WTC11 (cell line): ENCODE results near the gene ANO2.

ENCODE experiments used
- ATF2 ChIP-seq: sonication (generic); formaldehyde crosslinking; IDR thresholded peaks from 2 replicates; pipeline ENCODE4 v1.8.1; 2022; ENCODE audit warnings: low read depth, missing genetic modification reagents, borderline replicate concordance
- CBFB ChIP-seq: sonication (generic); formaldehyde crosslinking; IDR thresholded peaks from 2 replicates; pipeline ENCODE4 v1.8.1; 2022; ENCODE audit warnings: mild to moderate bottlenecking, low read depth, missing genetic modification reagents
- CTCF ChIP-seq: fragments of 200-600 bp; IDR thresholded peaks from 2 replicates; pipeline ENCODE4 v1.8.0; 2022; ENCODE audit warnings: antibody characterized with exemption
- ELF4 ChIP-seq: sonication (generic); formaldehyde crosslinking; IDR thresholded peaks from 2 replicates; pipeline ENCODE4 v1.8.1; 2022; ENCODE audit warnings: low read depth, mild to moderate bottlenecking, moderate library complexity, missing genetic modification reagents
- ETV6 ChIP-seq: sonication (generic); formaldehyde crosslinking; IDR thresholded peaks from 2 replicates; pipeline ENCODE4 v1.8.1; 2022; ENCODE audit warnings: mild to moderate bottlenecking, missing genetic modification reagents
- FOXJ3 ChIP-seq: sonication (generic); formaldehyde crosslinking; IDR thresholded peaks from 2 replicates; pipeline ENCODE4 v1.9.0; 2021; ENCODE audit warnings: missing genetic modification reagents, mild to moderate bottlenecking, borderline replicate concordance
- NFE2L1 ChIP-seq: sonication (generic); formaldehyde crosslinking; IDR thresholded peaks from 2 replicates; pipeline ENCODE4 v1.8.1; 2023; ENCODE audit warnings: missing genetic modification reagents
- SMAD4 ChIP-seq: sonication (generic); formaldehyde crosslinking; IDR thresholded peaks from 2 replicates; pipeline ENCODE4 v1.8.0; 2022; ENCODE audit warnings: mild to moderate bottlenecking, missing genetic modification reagents
- TCF7 ChIP-seq: sonication (generic); formaldehyde crosslinking; IDR thresholded peaks from 2 replicates; pipeline ENCODE4 v1.8.0; 2022; ENCODE audit warnings: mild to moderate bottlenecking, low read depth, missing genetic modification reagents, moderate library complexity
- TEAD4 ChIP-seq: sonication (generic); formaldehyde crosslinking; IDR thresholded peaks from 2 replicates; pipeline ENCODE4 v1.8.0; 2022; ENCODE audit warnings: mild to moderate bottlenecking, missing genetic modification reagents
- ZNF232 ChIP-seq: sonication (generic); formaldehyde crosslinking; IDR thresholded peaks from 2 replicates; pipeline ENCODE4 v1.8.0; 2022; ENCODE audit warnings: mild to moderate bottlenecking, missing genetic modification reagents
- TF ChIP-seq, protein P1 (sequence below): sonication (generic); formaldehyde crosslinking; IDR thresholded peaks from 2 replicates; pipeline ENCODE4 v1.8.1; 2022; ENCODE audit warnings: low read depth, mild to moderate bottlenecking, moderate library complexity, missing genetic modification reagents, borderline replicate concordance
- TF ChIP-seq, protein P2 (sequence below): sonication (generic); formaldehyde crosslinking; IDR thresholded peaks from 2 replicates; pipeline ENCODE4 v1.8.1; 2023; ENCODE audit warnings: mild to moderate bottlenecking, missing genetic modification reagents, borderline replicate concordance
- TF ChIP-seq, protein P3 (sequence below): sonication (generic); formaldehyde crosslinking; IDR thresholded peaks from 2 replicates; pipeline ENCODE4 v1.8.1; 2022; ENCODE audit warnings: mild to moderate bottlenecking, missing genetic modification reagents, moderate library complexity, borderline replicate concordance

DNA sequence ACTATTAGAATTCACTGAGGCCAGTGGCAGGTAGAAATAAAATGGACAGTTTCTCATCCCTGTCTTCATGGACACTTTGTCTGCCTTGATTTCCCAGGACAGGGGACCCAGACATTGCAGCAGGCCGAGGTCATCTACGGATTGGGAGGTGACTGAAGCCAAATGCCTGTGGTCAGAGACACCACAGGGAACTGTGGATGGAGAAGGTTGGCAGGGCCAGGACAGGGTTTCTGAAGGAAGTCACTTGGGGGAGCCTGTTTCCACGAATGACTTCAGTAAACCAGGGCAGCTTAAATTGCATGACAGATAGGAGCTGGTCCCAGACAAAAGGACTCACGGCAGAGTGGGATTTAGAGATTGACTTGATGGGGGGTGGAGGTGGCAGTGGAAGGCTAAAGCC lies 288.2 kb downstream of the ANO2 start:
- TF ChIP-seq CTCF = no peak
- TF ChIP-seq ZNF232 (CRISPR knock-in tag) = no peak
- TF ChIP-seq ETV6 (CRISPR knock-in tag) = no peak
- TF ChIP-seq TEAD4 (CRISPR knock-in tag) = no peak
- TF ChIP-seq, protein P1, sequence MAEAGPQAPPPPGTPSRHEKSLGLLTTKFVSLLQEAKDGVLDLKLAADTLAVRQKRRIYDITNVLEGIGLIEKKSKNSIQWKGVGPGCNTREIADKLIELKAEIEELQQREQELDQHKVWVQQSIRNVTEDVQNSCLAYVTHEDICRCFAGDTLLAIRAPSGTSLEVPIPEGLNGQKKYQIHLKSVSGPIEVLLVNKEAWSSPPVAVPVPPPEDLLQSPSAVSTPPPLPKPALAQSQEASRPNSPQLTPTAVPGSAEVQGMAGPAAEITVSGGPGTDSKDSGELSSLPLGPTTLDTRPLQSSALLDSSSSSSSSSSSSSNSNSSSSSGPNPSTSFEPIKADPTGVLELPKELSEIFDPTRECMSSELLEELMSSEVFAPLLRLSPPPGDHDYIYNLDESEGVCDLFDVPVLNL (CRISPR knock-in tag) = no peak
- no peak for TF ChIP-seq FOXJ3 (CRISPR knock-in tag)
- TF ChIP-seq ELF4 = no peak
- TF ChIP-seq CBFB (CRISPR knock-in tag) = no peak
- TF ChIP-seq, protein P2, sequence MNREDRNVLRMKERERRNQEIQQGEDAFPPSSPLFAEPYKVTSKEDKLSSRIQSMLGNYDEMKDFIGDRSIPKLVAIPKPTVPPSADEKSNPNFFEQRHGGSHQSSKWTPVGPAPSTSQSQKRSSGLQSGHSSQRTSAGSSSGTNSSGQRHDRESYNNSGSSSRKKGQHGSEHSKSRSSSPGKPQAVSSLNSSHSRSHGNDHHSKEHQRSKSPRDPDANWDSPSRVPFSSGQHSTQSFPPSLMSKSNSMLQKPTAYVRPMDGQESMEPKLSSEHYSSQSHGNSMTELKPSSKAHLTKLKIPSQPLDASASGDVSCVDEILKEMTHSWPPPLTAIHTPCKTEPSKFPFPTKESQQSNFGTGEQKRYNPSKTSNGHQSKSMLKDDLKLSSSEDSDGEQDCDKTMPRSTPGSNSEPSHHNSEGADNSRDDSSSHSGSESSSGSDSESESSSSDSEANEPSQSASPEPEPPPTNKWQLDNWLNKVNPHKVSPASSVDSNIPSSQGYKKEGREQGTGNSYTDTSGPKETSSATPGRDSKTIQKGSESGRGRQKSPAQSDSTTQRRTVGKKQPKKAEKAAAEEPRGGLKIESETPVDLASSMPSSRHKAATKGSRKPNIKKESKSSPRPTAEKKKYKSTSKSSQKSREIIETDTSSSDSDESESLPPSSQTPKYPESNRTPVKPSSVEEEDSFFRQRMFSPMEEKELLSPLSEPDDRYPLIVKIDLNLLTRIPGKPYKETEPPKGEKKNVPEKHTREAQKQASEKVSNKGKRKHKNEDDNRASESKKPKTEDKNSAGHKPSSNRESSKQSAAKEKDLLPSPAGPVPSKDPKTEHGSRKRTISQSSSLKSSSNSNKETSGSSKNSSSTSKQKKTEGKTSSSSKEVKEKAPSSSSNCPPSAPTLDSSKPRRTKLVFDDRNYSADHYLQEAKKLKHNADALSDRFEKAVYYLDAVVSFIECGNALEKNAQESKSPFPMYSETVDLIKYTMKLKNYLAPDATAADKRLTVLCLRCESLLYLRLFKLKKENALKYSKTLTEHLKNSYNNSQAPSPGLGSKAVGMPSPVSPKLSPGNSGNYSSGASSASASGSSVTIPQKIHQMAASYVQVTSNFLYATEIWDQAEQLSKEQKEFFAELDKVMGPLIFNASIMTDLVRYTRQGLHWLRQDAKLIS = no peak
- no peak for TF ChIP-seq TCF7 (CRISPR knock-in tag)
- no peak for TF ChIP-seq ATF2 (CRISPR knock-in tag)
- TF ChIP-seq, protein P3, sequence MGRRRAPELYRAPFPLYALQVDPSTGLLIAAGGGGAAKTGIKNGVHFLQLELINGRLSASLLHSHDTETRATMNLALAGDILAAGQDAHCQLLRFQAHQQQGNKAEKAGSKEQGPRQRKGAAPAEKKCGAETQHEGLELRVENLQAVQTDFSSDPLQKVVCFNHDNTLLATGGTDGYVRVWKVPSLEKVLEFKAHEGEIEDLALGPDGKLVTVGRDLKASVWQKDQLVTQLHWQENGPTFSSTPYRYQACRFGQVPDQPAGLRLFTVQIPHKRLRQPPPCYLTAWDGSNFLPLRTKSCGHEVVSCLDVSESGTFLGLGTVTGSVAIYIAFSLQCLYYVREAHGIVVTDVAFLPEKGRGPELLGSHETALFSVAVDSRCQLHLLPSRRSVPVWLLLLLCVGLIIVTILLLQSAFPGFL (CRISPR knock-in tag) = no peak
- TF ChIP-seq SMAD4 = no peak
- no peak for TF ChIP-seq NFE2L1 (CRISPR knock-in tag)
